NK-92 (cell line): ENCODE data around the gene SNX33.
"Not testable (repeated sequence)": the region's sequence is repeated elsewhere in the genome, so short reads cannot be mapped to it uniquely, and the experiment has no call there.

Experiments used
- DNase-seq: peaks from one replicate; lab custom pipeline; 2025; ENCODE audit not compliant: unreplicated experiment; lab: John Stamatoyannopoulos, UW

SNX33 gene

GRCh38 chr15:75661756-75662140, 14.0 kb downstream of the SNX33 start:
- no peak for DNase-seq

GRCh38 chr15:75662823-75663519, 15.3 kb downstream of the SNX33 start:
- no peak for DNase-seq

- DNase-seq = no peak
Measured at GRCh38 chr15:75663931-75664421, 16.3 kb downstream of the SNX33 start.

- no peak for DNase-seq
Measured at GRCh38 chr15:75666823-75667501, 19.2 kb downstream of the SNX33 start.

GRCh38 chr15:75669191-75669878, 21.6 kb downstream of the SNX33 start:
- DNase-seq = no peak

- no peak for DNase-seq
Measured at GRCh38 chr15:75669879-75670212, 22.1 kb downstream of the SNX33 start.

- no peak for DNase-seq
Measured at GRCh38 chr15:75671730-75672602, 24.3 kb downstream of the SNX33 start.

GRCh38 chr15:75672646-75673425, 25.1 kb downstream of the SNX33 start:
- no peak for DNase-seq

GRCh38 chr15:75673426-75674235, 25.9 kb downstream of the SNX33 start:
- DNase-seq = no peak

GRCh38 chr15:75674366-75674765, 26.7 kb downstream of the SNX33 start:
- no peak for DNase-seq

GRCh38 chr15:75675579-75676404, 28.1 kb downstream of the SNX33 start:
- no peak for DNase-seq

GRCh38 chr15:75676688-75677464, 29.2 kb downstream of the SNX33 start:
- no peak for DNase-seq

GRCh38 chr15:75677465-75678323, 30.0 kb downstream of the SNX33 start:
- DNase-seq = no peak

GRCh38 chr15:75678324-75678690, 30.6 kb downstream of the SNX33 start:
- not testable (repeated sequence) for DNase-seq

GRCh38 chr15:75680007-75680789, 32.5 kb downstream of the SNX33 start:
- no peak for DNase-seq
